ENCODE data around the gene BLCAP.
A peak's percentile ranks its signal among the peaks of the same experiment; 100 is the strongest.
"Not testable (repeated sequence)": the region's sequence is repeated elsewhere in the genome, so short reads cannot be mapped to it uniquely, and the experiment has no call there.

The BLCAP gene

DNA sequence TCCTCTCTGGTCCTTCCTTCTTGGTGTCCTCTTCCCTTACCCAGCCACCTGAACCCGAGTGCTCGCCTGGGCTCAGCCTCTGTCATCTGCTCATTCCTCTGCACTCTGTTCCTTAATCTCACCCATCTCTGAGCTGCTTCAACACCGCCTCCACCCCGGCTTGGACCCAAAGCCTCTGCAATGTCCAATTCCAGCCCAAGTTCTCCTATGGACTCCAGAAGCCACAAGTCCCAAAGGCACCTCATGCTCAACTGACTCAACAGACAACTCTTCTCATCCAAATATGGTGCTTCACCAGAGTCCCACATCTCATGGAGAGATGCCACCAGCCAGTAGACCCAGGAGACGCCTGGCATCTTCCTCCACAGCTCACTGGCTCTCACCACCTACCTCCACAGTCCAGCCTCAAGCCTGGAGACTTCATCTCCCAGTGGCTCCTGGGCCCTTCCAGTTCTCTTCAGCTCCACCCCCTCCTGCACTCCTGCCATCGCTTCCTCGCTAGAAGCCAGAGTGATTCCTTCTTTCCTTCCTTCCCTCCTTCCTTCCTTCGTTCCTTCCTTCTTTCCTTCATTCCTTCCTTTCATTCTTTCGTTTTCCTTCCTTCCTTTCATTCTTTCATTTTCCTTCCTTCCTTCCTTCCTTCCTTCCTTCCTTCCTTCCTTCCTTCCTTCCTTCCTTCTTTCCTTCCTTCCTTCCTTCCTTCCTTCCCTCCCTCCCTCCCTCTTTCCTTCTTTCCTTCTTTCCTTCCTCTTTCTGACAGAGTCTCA, 47.6 kb downstream of the BLCAP start:
- DNase-seq = no peak

DNA sequence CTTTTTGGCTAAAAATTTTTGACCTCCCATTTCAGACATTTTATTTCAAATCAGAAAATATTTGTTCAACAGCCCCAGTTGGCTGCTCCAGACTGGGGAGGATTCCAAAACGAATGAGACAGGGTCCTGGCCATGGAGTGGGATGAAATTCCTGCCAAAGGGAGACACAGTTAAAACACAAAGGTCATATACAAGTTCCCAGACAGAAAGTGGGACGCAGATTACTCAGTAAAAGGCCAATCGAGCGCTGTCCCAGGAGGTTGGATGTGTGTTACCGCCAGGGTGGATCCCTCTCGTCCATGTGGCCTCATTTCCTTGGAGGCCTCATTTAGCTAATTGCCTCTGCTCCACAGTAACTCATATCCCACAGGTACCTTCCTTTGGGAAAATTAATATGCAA, 48.4 kb downstream of the BLCAP start:
- DNase-seq = no peak

DNA sequence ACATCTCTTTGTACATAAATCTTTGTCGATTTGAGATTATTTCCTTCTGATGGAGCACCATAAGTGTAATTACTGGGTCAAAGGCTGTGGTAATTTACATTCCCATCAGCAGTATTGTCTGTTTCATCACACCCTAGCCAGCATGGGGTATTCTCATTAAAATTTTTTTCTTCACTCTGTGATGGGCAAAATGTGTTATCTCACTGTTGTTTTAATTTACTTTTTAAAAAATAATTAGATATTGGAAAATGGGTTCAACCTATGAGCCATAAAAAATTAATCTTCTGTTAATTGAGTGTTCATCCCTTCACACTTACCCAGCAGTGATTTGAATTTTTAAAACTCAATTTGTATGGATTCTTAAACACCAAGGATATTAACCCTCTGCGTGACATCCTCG, 50.6 kb downstream of the BLCAP start:
- no peak for DNase-seq

DNA sequence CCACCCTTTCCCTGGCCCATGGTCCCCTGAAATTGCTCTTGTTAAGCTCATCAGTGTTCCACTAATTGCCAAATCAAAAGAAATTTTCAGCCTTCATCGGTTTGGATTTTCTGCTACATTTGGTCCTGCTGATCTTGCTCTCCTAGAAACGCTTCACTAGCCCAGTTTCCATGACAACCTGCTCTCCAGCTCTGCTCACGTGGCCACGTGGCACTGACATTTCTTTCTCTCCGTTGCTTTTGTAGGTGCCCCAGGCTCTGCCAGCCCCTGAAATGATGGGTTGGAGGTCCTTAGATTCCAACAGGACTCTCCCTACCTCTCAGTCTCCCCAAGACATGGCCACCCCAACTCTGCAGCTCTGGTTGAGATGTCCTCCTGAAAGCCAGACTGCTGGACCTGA, 52.4 kb downstream of the BLCAP start:
- no peak for DNase-seq

DNA sequence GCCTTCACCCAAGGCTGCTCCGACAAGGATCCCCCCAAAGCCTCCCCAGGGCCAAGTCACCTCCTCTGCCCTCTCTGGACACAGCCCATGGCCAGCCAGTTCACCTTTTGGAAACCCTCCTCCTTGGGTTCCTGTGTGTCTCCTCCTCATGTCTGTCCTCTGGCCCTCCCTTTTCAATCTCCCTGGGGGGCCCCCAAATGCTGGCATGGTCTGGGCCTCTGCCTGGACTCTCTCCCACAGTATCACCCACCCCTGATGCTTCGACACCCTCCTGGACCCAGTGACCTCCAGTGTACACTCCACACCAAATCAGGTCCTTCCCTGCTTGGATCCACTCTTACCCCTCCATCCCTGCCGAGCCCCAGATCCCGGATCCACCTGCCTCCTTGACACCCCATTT, 53.3 kb downstream of the BLCAP start:
- DNase-seq = no peak

DNA sequence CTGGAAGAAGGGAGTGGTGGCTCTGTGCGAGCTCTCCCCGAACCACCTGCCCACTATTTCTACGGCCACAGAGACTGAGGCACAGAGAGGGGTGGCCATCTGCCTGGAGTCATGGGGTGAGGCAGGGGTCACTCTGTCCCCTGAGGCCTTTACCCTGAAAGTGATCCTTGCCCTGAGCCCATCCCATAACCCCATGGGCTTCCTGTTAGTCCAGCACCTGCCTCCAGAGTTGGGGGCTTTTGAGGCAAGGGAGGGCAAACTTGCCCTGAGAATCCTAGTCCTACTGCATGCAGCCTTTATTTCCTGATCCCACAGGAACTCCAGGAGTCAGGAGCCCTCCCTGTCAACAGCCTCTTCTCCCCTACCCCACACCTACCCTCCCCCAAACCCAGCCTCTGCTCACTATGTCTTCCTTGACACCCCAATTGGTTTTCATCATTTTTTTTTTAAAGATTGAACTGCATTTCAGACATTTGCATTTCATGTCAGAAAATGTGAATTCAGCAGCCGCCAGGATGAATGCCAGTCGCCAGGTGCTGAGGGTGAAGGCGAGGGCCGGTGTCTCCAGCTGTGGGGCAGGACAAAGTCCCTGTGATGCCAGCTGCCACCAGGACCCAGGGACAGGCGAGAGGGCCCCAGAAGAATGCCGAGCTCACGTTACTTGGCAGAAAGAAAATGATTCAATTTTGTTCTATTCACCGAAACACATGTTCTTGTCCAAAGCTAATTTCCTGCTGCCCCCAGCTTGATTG, 54.3 kb downstream of the BLCAP start:
- no peak for DNase-seq

DNA sequence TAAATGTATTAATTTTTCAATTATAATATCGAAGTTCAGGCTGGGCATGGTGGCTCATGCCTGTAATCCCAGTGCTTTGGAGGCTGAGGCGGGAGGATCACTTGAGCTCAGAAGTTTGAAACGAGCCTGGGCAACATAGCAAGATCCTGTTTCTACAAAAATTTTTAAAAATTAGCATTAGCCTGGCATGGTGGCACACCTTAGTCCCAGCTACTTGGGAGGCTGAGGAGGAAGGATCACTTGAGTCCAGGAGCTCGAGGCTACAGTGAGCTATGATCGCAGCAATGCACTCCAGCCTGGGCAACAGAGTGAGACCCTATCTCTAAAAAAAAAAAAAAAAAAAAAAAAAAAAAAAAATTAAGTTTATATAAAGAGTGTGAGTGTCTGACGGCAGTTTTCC, 55.2 kb downstream of the BLCAP start:
- not testable (repeated sequence) for DNase-seq

DNA sequence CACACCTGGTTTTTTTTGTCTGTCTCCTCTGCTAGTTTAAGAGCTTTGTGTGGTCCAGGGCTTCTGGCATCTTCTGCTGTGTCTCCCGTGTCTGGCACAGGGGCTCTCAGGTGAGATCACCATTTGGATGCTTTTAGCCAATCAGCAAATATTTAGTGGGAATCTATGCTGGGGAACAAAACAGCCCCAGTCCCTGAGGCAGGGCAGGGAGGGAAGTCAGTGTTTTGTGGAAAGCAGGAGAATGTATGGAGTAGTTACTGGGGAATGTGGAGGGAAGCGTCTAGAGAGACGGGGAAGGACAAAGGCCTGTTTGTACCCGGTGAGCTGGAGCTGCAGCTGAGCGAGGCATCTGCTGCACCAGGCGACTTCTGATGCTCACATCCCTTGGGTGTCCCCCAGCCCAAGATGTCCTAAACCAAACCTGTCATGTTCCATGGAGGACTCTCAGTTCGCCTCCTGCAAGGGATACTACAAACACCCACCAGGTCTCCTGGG, 55.9 kb downstream of the BLCAP start:
- no peak for DNase-seq

DNA sequence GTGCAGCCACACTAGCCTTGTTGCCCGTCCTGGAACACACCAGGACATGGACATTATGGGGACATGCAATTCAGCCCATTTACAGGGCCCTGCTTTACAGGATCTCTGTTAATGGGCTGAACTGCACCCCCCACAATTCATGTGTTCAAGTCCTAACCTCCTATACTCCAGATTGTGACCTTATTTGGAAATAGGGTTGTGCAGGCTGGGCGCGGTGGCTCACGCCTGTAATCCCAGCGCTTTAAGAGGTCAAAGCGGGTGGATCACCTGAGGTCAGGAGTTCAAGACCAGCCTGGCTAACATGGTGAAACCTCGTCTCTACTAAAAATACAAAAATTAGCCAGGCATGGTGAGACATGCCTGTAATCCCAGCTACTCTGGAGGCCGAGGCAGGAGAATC, 57.5 kb downstream of the BLCAP start:
- not testable (repeated sequence) for DNase-seq

DNA sequence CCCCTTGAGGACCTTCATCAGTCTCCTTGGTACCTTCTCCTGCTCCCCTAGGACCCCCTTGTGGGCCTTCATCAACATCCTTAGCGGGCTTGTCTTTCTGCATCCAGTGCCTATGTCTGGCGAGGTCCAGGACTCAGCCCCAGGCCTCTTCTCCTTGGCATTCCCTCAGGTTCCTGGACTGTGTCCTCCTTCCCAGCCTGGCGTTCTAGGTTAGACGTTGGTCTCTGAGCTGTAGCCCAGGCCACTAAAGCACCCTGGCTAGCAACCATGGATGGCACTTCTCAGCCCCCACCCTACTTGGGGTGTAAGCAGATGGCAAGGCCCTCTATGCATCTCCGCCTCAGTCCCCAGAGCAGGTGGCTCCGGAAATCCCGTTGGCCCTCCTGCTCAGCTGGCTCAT, 58.1 kb downstream of the BLCAP start:
- peak; percentile 18 for DNase-seq

DNA sequence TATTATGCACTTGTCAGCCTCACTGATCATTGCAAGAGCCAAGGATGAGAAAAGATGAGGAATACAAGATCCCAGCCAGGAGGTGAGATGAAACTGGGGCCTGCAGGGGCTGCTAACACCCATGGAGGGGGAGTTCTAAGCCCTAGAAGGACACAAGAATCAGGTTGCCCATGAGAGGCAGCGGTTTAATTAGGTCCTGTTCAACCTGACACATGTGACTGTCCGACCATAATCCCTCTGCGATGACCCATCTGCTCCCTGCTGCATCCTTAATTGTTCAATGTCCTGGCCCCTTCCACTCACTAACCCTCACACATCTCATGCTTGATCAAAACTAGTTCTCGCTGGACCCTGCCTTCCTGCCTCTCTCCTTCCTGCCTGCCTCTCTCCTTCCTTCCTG, 58.8 kb downstream of the BLCAP start:
- peak; percentile 57 for DNase-seq

Data from NCI-H82 (cell line).